ENCODE data around the gene ASPRV1.

The ASPRV1 gene

GRCh38 chr2:69934614-69934908 is 26.9 kb downstream of the ASPRV1 start:
- TF ChIP-seq CTCF (conservative IDR thresholded peaks at IDR 0.05) (no peak), ZFX (IDR thresholded peaks at IDR 0.05) (no peak)
- H3K27ac ChIP-seq = no peak overlapping the region

GRCh38 chr2:69933839-69934613 is 27.4 kb downstream of the ASPRV1 start:
- no peak overlapping the region for H3K27ac ChIP-seq
- TF ChIP-seq CTCF (conservative IDR thresholded peaks at IDR 0.05) (no peak), ZFX (IDR thresholded peaks at IDR 0.05) (no peak)

GRCh38 chr2:69933254-69933828 is 28.1 kb downstream of the ASPRV1 start:
- no peak overlapping the region for H3K27ac ChIP-seq
- TF ChIP-seq ZFX (IDR thresholded peaks at IDR 0.05) = no peak
- TF ChIP-seq CTCF (conservative IDR thresholded peaks at IDR 0.05) = no peak

- no peak for TF ChIP-seq ZFX (IDR thresholded peaks at IDR 0.05)
- no peak for TF ChIP-seq CTCF (conservative IDR thresholded peaks at IDR 0.05)
- no peak overlapping the region for H3K27ac ChIP-seq
Observed at GRCh38 chr2:69932596-69932922, 28.9 kb downstream of the ASPRV1 start.

- H3K27ac ChIP-seq = no peak overlapping the region
Observed at GRCh38 chr2:69931832-69932595, 29.4 kb downstream of the ASPRV1 start.

GRCh38 chr2:69926849-69927515 is 34.4 kb downstream of the ASPRV1 start:
- TF ChIP-seq CTCF (conservative IDR thresholded peaks at IDR 0.05) = no peak
- TF ChIP-seq ZFX (IDR thresholded peaks at IDR 0.05) = no peak
- no peak overlapping the region for H3K27ac ChIP-seq

More at GRCh38 chr2:69931832-69932595, 29.4 kb downstream of the ASPRV1 start:
- TF ChIP-seq CTCF (conservative IDR thresholded peaks at IDR 0.05) (no peak), ZFX (IDR thresholded peaks at IDR 0.05) (no peak)

- no peak for TF ChIP-seq CTCF (conservative IDR thresholded peaks at IDR 0.05)
- no peak for TF ChIP-seq ZFX (IDR thresholded peaks at IDR 0.05)
- no peak overlapping the region for H3K27ac ChIP-seq
Observed at GRCh38 chr2:69923116-69923515, 38.3 kb downstream of the ASPRV1 start.

All from C4-2B (cell line).